ENCODE results near the gene NMRK2.
A peak's percentile ranks its signal among the peaks of the same experiment; 100 is the strongest.

The NMRK2 gene

GRCh38 chr19:3986260-3987041 lies 53.6 kb downstream of the NMRK2 start:
- TF ChIP-seq ZFX (IDR thresholded peaks at IDR 0.05; ENCODE audit: borderline replicate concordance) (no peak), CTCF (IDR thresholded peaks at IDR 0.05) (peak; percentile 83)
- peak overlapping the region; percentile 94 for H3K27ac ChIP-seq

GRCh38 chr19:3987619-3988371 lies 54.9 kb downstream of the NMRK2 start:
- peak overlapping the region; percentile 94 for H3K27ac ChIP-seq
- TF ChIP-seq ZFX (IDR thresholded peaks at IDR 0.05; ENCODE audit: borderline replicate concordance) (no peak), CTCF (IDR thresholded peaks at IDR 0.05) (peak; percentile 94)

GRCh38 chr19:3990815-3991117 lies 57.9 kb downstream of the NMRK2 start:
- TF ChIP-seq CTCF (IDR thresholded peaks at IDR 0.05) (no peak), ZFX (IDR thresholded peaks at IDR 0.05; ENCODE audit: borderline replicate concordance) (no peak)
- H3K27ac ChIP-seq, result peak overlapping the region; percentile 93
